ENCODE data around the gene AUNIP.
"Not testable (repeated sequence)": the region's sequence is repeated elsewhere in the genome, so short reads cannot be mapped to it uniquely, and the experiment has no call there.

Gene AUNIP

GRCh38 chr1:25856856-25857255 is 2.4 kb downstream of the AUNIP start:
- TF ChIP-seq CTCF (IDR thresholded peaks at IDR 0.05; ENCODE audit: insufficient read depth, missing control alignments) = no peak
- no peak for FAIRE-seq
- DNase-seq (ENCODE audit: insufficient read length, low spot score) = no peak

GRCh38 chr1:25854554-25854953 is 4.7 kb downstream of the AUNIP start:
- no peak for FAIRE-seq
- TF ChIP-seq CTCF (IDR thresholded peaks at IDR 0.05; ENCODE audit: insufficient read depth, missing control alignments) = no peak
- DNase-seq (ENCODE audit: insufficient read length, low spot score) = no peak

GRCh38 chr1:25848531-25848930 is 10.7 kb downstream of the AUNIP start:
- FAIRE-seq = no peak
- no peak for TF ChIP-seq CTCF (IDR thresholded peaks at IDR 0.05; ENCODE audit: insufficient read depth, missing control alignments)
- DNase-seq (ENCODE audit: insufficient read length, low spot score) = no peak

GRCh38 chr1:25847929-25848328 is 11.3 kb downstream of the AUNIP start:
- no peak for TF ChIP-seq CTCF (IDR thresholded peaks at IDR 0.05; ENCODE audit: insufficient read depth, missing control alignments)

GRCh38 chr1:25845664-25846063 is 13.6 kb downstream of the AUNIP start:
- FAIRE-seq (no peak), DNase-seq (ENCODE audit: insufficient read length, low spot score) (no peak)
- no peak for TF ChIP-seq CTCF (IDR thresholded peaks at IDR 0.05; ENCODE audit: insufficient read depth, missing control alignments)

More at GRCh38 chr1:25847929-25848328, 11.3 kb downstream of the AUNIP start:
- FAIRE-seq (no peak), DNase-seq (ENCODE audit: insufficient read length, low spot score) (no peak)

GRCh38 chr1:25844536-25845337 is 14.5 kb downstream of the AUNIP start:
- TF ChIP-seq CTCF (IDR thresholded peaks at IDR 0.05; ENCODE audit: insufficient read depth, missing control alignments) = no peak
- FAIRE-seq (no peak), DNase-seq (ENCODE audit: insufficient read length, low spot score) (no peak)

- no peak for TF ChIP-seq CTCF (IDR thresholded peaks at IDR 0.05; ENCODE audit: insufficient read depth, missing control alignments)
- DNase-seq (ENCODE audit: insufficient read length, low spot score) (no peak), FAIRE-seq (no peak)
Observed at GRCh38 chr1:25843483-25843882, 15.8 kb downstream of the AUNIP start.

- DNase-seq (ENCODE audit: insufficient read length, low spot score); FAIRE-seq: not testable (repeated sequence)
Observed at GRCh38 chr1:25839808-25840207, 19.4 kb downstream of the AUNIP start.
